ENCODE results near the gene KCMF1. TPM values are rescaled to one million over a fixed set of nuclear protein-coding genes. Genes with fewer than 3 reads are reported as not detected.

The KCMF1 gene
- total and polyA plus RNA-seq, 2 of the 13 experiments (the other 11 are each of a cell fraction or from before 2014, with no cell fraction given): 62.1 to 116 TPM

DNA sequence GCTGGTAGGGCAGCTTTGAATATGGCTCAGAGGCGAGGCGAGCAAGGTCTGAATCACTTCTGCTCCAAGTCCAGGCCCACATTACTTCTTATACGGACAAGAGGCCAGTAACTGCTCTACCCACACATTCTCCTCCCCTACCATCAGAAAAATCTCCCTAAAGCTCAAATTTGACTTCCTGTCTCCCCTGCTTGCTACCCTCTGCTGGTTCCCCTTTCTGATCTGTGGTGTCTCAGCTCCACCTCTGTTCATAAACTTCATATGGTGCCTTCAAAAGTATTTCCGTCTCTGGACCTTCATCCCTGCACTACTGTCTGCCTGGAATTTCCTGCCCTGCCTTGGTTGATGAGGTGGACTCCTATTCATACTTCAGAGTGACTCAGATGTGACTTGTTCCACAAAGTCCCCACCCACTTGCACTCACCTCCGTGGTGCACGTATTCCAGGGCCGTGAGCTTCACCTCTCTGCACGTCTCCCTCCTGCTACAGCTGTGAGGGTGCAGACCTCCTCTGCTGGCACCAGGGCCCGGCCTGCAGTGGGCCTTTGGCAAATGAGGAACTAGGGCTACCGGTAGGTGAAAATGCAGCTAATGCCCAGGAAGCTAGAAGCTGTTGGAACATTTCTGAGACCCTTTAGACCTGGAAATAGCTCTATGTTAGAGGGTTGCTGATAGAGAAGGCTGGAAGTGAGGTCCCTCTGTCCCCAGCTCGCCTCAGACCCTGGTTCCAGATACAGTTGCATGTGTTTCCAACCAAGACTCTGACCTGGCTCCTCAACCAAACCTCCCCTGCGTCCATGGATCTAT, 24.6 kb upstream of the KCMF1 start:
- intact Hi-C loops (cut with micrococcal nuclease; ENCODE audit: unreplicated experiment): loop anchor here (2.0 kb wide), 1 partner anchor 20 kb away; no protein-coding TSS in a partner anchor
- TF ChIP-seq, protein P1, sequence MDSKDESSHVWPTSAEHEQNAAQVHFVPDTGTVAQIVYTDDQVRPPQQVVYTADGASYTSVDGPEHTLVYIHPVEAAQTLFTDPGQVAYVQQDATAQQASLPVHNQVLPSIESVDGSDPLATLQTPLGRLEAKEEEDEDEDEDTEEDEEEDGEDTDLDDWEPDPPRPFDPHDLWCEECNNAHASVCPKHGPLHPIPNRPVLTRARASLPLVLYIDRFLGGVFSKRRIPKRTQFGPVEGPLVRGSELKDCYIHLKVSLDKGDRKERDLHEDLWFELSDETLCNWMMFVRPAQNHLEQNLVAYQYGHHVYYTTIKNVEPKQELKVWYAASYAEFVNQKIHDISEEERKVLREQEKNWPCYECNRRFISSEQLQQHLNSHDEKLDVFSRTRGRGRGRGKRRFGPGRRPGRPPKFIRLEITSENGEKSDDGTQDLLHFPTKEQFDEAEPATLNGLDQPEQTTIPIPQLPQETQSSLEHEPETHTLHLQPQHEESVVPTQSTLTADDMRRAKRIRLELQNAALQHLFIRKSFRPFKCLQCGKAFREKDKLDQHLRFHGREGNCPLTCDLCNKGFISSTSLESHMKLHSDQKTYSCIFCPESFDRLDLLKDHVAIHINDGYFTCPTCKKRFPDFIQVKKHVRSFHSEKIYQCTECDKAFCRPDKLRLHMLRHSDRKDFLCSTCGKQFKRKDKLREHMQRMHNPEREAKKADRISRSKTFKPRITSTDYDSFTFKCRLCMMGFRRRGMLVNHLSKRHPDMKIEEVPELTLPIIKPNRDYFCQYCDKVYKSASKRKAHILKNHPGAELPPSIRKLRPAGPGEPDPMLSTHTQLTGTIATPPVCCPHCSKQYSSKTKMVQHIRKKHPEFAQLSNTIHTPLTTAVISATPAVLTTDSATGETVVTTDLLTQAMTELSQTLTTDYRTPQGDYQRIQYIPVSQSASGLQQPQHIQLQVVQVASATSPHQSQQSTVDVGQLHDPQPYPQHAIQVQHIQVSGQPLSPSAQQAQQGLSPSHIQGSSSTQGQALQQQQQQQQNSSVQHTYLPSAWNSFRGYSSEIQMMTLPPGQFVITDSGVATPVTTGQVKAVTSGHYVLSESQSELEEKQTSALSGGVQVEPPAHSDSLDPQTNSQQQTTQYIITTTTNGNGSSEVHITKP (CRISPR knock-in tag; IDR thresholded peaks at IDR 0.05; ENCODE audit: low read depth): peak; percentile 72
- TF ChIP-seq ZNF3 (CRISPR knock-in tag; IDR thresholded peaks at IDR 0.05) (no peak), CBX1 (IDR thresholded peaks at IDR 0.05; ENCODE audit: low read depth) (peak; percentile 73), SIN3B (IDR thresholded peaks at IDR 0.05; ENCODE audit: low read length) (no peak), ZNF775 (CRISPR knock-in tag; IDR thresholded peaks at IDR 0.05; ENCODE audit: borderline replicate concordance) (no peak), EHMT2 (IDR thresholded peaks at IDR 0.05; ENCODE audit: borderline replicate concordance, low read depth, low read length) (no peak), MLLT10 (CRISPR knock-in tag; IDR thresholded peaks at IDR 0.05) (no peak)
- TF ChIP-seq, protein P2, sequence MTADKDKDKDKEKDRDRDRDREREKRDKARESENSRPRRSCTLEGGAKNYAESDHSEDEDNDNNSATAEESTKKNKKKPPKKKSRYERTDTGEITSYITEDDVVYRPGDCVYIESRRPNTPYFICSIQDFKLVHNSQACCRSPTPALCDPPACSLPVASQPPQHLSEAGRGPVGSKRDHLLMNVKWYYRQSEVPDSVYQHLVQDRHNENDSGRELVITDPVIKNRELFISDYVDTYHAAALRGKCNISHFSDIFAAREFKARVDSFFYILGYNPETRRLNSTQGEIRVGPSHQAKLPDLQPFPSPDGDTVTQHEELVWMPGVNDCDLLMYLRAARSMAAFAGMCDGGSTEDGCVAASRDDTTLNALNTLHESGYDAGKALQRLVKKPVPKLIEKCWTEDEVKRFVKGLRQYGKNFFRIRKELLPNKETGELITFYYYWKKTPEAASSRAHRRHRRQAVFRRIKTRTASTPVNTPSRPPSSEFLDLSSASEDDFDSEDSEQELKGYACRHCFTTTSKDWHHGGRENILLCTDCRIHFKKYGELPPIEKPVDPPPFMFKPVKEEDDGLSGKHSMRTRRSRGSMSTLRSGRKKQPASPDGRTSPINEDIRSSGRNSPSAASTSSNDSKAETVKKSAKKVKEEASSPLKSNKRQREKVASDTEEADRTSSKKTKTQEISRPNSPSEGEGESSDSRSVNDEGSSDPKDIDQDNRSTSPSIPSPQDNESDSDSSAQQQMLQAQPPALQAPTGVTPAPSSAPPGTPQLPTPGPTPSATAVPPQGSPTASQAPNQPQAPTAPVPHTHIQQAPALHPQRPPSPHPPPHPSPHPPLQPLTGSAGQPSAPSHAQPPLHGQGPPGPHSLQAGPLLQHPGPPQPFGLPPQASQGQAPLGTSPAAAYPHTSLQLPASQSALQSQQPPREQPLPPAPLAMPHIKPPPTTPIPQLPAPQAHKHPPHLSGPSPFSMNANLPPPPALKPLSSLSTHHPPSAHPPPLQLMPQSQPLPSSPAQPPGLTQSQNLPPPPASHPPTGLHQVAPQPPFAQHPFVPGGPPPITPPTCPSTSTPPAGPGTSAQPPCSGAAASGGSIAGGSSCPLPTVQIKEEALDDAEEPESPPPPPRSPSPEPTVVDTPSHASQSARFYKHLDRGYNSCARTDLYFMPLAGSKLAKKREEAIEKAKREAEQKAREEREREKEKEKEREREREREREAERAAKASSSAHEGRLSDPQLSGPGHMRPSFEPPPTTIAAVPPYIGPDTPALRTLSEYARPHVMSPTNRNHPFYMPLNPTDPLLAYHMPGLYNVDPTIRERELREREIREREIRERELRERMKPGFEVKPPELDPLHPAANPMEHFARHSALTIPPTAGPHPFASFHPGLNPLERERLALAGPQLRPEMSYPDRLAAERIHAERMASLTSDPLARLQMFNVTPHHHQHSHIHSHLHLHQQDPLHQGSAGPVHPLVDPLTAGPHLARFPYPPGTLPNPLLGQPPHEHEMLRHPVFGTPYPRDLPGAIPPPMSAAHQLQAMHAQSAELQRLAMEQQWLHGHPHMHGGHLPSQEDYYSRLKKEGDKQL (CRISPR knock-in tag; IDR thresholded peaks at IDR 0.05; ENCODE audit: low read depth): peak; percentile 6; the same call in 1 of the 2 replicates
- TF ChIP-seq, protein P3, sequence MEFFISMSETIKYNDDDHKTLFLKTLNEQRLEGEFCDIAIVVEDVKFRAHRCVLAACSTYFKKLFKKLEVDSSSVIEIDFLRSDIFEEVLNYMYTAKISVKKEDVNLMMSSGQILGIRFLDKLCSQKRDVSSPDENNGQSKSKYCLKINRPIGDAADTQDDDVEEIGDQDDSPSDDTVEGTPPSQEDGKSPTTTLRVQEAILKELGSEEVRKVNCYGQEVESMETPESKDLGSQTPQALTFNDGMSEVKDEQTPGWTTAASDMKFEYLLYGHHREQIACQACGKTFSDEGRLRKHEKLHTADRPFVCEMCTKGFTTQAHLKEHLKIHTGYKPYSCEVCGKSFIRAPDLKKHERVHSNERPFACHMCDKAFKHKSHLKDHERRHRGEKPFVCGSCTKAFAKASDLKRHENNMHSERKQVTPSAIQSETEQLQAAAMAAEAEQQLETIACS (CRISPR knock-in tag; IDR thresholded peaks at IDR 0.05): no peak
- TF ChIP-seq, protein P4, sequence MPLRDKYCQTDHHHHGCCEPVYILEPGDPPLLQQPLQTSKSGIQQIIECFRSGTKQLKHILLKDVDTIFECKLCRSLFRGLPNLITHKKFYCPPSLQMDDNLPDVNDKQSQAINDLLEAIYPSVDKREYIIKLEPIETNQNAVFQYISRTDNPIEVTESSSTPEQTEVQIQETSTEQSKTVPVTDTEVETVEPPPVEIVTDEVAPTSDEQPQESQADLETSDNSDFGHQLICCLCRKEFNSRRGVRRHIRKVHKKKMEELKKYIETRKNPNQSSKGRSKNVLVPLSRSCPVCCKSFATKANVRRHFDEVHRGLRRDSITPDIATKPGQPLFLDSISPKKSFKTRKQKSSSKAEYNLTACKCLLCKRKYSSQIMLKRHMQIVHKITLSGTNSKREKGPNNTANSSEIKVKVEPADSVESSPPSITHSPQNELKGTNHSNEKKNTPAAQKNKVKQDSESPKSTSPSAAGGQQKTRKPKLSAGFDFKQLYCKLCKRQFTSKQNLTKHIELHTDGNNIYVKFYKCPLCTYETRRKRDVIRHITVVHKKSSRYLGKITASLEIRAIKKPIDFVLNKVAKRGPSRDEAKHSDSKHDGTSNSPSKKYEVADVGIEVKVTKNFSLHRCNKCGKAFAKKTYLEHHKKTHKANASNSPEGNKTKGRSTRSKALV (CRISPR knock-in tag; IDR thresholded peaks at IDR 0.05): no peak

More for the DNA sequence above, 24.6 kb upstream of the KCMF1 start:
- FAIRE-seq: peak; percentile 67
- ATAC-seq: peak; percentile 97
- ChIA-PET CTCF (ENCODE audit: low intra/inter-chr PET ratio, low total read pairs) (interaction anchor here (0.7 to 1.2 kb wide), 3 partner anchors 19 to 68 kb away, joined by 3 to 4 read pairs (median 3); no protein-coding TSS in a partner anchor), POLR2A (interaction anchor here (0.8 to 4.5 kb wide), 14 partner anchors 8 to 378 kb away, joined by 3 to 37 read pairs (median 5); partner anchors contain the start of genes KCMF1 and TMSB10)
- peaks cover 57% of the 10 kb centered on the region for H3K4me1 ChIP-seq (ENCODE audit: insufficient read depth, low read length)
- BruUV-seq (replicated peaks): TSS peak; percentile 96
- no peaks in the 10 kb centered on the region for H4K20me1 ChIP-seq (ENCODE audit: insufficient read depth, low read length)
- H2AFZ ChIP-seq (ENCODE audit: low read length): no peak overlapping the region
- peak overlapping the region; percentile 18 to 62 (median 48); a peak in 5 of 6 replicates for H3K4me3 ChIP-seq (replicated peaks in 1 of 3; ENCODE audit: insufficient read depth in 1 of 3, low read depth in 2 of 3, low read length in 3 of 3)
- 18% methylated on average over 12 of the region's 12 CpGs for WGBS (ENCODE audit: low lambda C conversion rate)
- peak; percentile 96 for DNase-seq (ENCODE audit: low spot score)
- peak overlapping the region; percentile 91 for H3K4me2 ChIP-seq (ENCODE audit: low read depth, low read length)
- peak overlapping the region; percentile 71 for H3K27ac ChIP-seq (ENCODE audit: extremely low read length, insufficient read depth, low read length)
- H3K36me3 ChIP-seq (replicated peaks in 1 of 2; ENCODE audit: control insufficient read depth in 1 of 2, insufficient read depth in 2 of 2, low read length in 2 of 2): no peaks in the 10 kb centered on the region
- peak overlapping the region; percentile 57 for H3K9ac ChIP-seq (ENCODE audit: insufficient read depth, low read depth, low read length)
- in situ Hi-C loops (cut with HindIII; ENCODE audit: extremely low pct_ligation_motif_present, low pct_unique_long_range_greater_than_20kb): no loop called here
- no peaks in the 10 kb centered on the region for H3K27me3 ChIP-seq (ENCODE audit: control insufficient read depth in 1 of 2, insufficient read depth in 2 of 2, low read length in 2 of 2)
- H3K9me3 ChIP-seq (ENCODE audit: low read length): no peaks in the 10 kb centered on the region
- no peaks in the 10 kb centered on the region for H3K79me2 ChIP-seq (ENCODE audit: insufficient read depth, low read length)
